ENCODE results near the gene FAM217B.

GRCh38 chr20:59984541-59984940 is 44.4 kb downstream of the FAM217B start:
- no peak for TF ChIP-seq EZH2 (IDR thresholded peaks at IDR 0.05; ENCODE audit: low read length, unreplicated experiment)
- TF ChIP-seq CTCF (conservative IDR thresholded peaks at IDR 0.05; ENCODE audit: low read depth, low read length), result no peak
- TF ChIP-seq EZH2phosphoT487 (IDR thresholded peaks at IDR 0.05; ENCODE audit: borderline replicate concordance, low read length), result no peak

Measured in PC-3 (cell line).